ENCODE measurements around the gene COL4A1. TPM values are rescaled to one million over a fixed set of nuclear protein-coding genes. Genes with fewer than 3 reads are reported as not detected.

The COL4A1 gene
- polyA plus RNA-seq, 12 donors: 354 to 839 (median 642) TPM

GRCh38 chr13:110344320-110344719 lies 37.4 kb upstream of the COL4A1 start:
- DNase-seq: no peak

GRCh38 chr13:110343241-110343865 lies 36.4 kb upstream of the COL4A1 start:
- DNase-seq: no peak

GRCh38 chr13:110342474-110342873 lies 35.5 kb upstream of the COL4A1 start:
- DNase-seq: no peak

GRCh38 chr13:110341445-110342244 lies 34.7 kb upstream of the COL4A1 start:
- DNase-seq: no peak

- no peak for DNase-seq
Measured at GRCh38 chr13:110340812-110341444, 34.0 kb upstream of the COL4A1 start.

GRCh38 chr13:110339975-110340550 lies 33.1 kb upstream of the COL4A1 start:
- no peak for DNase-seq

GRCh38 chr13:110339263-110339662 lies 32.3 kb upstream of the COL4A1 start:
- no peak for DNase-seq

GRCh38 chr13:110338441-110339101 lies 31.6 kb upstream of the COL4A1 start:
- DNase-seq: peak; percentile 89

- no peak for DNase-seq
Measured at GRCh38 chr13:110337247-110337646, 30.3 kb upstream of the COL4A1 start.

GRCh38 chr13:110336681-110337080 lies 29.7 kb upstream of the COL4A1 start:
- no peak for DNase-seq

- no peak for DNase-seq
Measured at GRCh38 chr13:110336108-110336507, 29.2 kb upstream of the COL4A1 start.

- DNase-seq: no peak
Measured at GRCh38 chr13:110334841-110335490, 28.0 kb upstream of the COL4A1 start.

- DNase-seq: no peak
Measured at GRCh38 chr13:110334256-110334655, 27.3 kb upstream of the COL4A1 start.

GRCh38 chr13:110333837-110334236 lies 26.9 kb upstream of the COL4A1 start:
- no peak for DNase-seq

GRCh38 chr13:110332750-110333149 lies 25.8 kb upstream of the COL4A1 start:
- DNase-seq: no peak

GRCh38 chr13:110331362-110331761 lies 24.4 kb upstream of the COL4A1 start:
- DNase-seq: no peak

GRCh38 chr13:110330491-110331011 lies 23.6 kb upstream of the COL4A1 start:
- no peak for DNase-seq

- DNase-seq: no peak
Measured at GRCh38 chr13:110329798-110330461, 23.0 kb upstream of the COL4A1 start.

GRCh38 chr13:110329258-110329657 lies 22.3 kb upstream of the COL4A1 start:
- DNase-seq: no peak

GRCh38 chr13:110328573-110328972 lies 21.6 kb upstream of the COL4A1 start:
- DNase-seq: no peak
